ENCODE results near the gene PTPRD. TPM values are rescaled to one million over a fixed set of nuclear protein-coding genes. Genes with fewer than 3 reads are reported as not detected.

The PTPRD gene
- total RNA-seq, 4 donors from 2014 or later, result 19.6 to 78.9 (median 45.6) TPM

DNA sequence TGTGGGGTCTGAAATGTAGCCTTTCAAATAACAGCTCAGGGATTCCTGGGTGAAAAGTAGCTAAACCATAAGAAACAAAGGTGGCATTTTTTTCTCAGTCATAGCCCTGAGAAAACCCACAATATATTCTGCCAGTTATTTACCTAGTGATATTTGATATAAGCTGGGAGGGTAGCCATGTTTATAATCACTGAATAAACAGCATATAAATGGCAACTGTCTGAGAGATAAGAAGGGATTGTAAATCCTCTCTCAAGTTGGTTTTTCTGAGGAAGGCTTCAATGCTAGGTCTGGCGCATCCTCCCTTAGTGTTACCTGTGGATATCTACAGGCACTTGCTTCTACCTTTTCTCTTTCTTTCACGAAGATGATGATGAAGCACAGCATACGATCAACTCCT, 1732.7 kb downstream of the PTPRD start:
- Histone ChIP-seq H3K4me3 (replicated peaks in 1 of 3) (no peak overlapping the region), H3K4me1 (no peaks in the 10 kb centered on the region), H3K27me3 (no peaks in the 10 kb centered on the region), H3K27ac (no peak overlapping the region), H3K36me3 (no peaks in the 10 kb centered on the region), H3K9me3 (no peaks in the 10 kb centered on the region)
- intact Hi-C loops (cut with DNase I), result no loop called here
- DNase-seq, result no peak
- WGBS, 2 donors, result 93 to 96% methylated on average over 3 of the region's 3 CpGs
- TF ChIP-seq POLR2A (IDR thresholded peaks at IDR 0.05) (no peak), CTCF (IDR thresholded peaks at IDR 0.05) (no peak)

DNA sequence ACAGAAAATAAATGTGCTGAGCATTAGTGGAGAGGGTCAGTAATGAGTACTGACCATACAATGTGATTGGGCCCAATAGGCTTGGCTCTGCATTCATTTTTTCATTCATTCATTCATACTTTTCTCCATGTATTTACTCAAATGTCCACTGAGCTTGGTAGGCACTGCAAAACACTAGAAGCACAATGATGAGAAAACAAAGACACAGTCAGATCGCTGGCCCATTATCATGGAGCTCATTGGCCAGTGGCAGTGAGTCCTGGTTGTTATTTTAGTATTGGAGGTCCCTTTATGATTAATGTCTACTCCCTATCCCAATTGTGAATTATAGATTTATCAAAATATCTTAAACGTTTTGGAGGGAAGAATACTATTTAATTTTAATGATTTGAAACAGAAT, 1733.5 kb downstream of the PTPRD start:
- TF ChIP-seq POLR2A (IDR thresholded peaks at IDR 0.05) (no peak), CTCF (IDR thresholded peaks at IDR 0.05) (no peak)
- intact Hi-C loops (cut with DNase I), result no loop called here
- 67 to 78% methylated on average over 2 of the region's 2 CpGs for WGBS, 2 donors
- no peak for DNase-seq
- no peaks in the 10 kb centered on the region for H3K36me3 ChIP-seq
- H3K27ac ChIP-seq, result no peak overlapping the region
- H3K4me1 ChIP-seq, result no peaks in the 10 kb centered on the region
- no peaks in the 10 kb centered on the region for H3K9me3 ChIP-seq
- no peak overlapping the region for H3K4me3 ChIP-seq (replicated peaks in 1 of 3)
- H3K27me3 ChIP-seq, result no peaks in the 10 kb centered on the region

- no peaks in the 10 kb centered on the region for H3K4me1 ChIP-seq
- H3K27me3 ChIP-seq, result no peaks in the 10 kb centered on the region
- WGBS, 2 donors, result 65 to 72% methylated on average over 3 of the region's 3 CpGs
- no peaks in the 10 kb centered on the region for H3K36me3 ChIP-seq
- intact Hi-C loops (cut with DNase I), result no loop called here
- DNase-seq, result no peak
- H3K27ac ChIP-seq, result no peak overlapping the region
- H3K4me3 ChIP-seq (replicated peaks in 1 of 3), result no peak overlapping the region
- TF ChIP-seq CTCF (IDR thresholded peaks at IDR 0.05) (no peak), POLR2A (IDR thresholded peaks at IDR 0.05) (no peak)
- H3K9me3 ChIP-seq, result no peaks in the 10 kb centered on the region
These were observed 1734.9 kb downstream of the PTPRD start for GRCh38 chr9:8877753-8878494.

DNA sequence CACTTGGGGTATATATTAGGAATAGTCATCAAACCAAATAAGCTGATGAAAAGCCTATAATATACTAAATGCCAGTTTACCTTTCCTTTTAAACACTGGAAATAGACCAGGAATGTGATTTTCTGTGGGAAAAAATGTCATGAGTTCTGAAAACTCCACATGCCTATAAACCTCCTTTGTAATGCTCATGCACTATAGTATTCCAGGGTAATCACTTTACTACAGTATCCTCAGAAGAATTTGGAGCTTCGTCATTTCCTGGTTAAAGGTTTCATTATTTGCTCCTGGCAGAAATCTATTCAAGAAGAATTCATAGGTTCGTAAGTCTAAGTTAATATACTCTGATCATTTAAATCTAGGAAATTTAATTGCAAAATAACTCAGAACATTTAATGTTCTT, 1736.5 kb downstream of the PTPRD start:
- no peaks in the 10 kb centered on the region for H3K4me1 ChIP-seq
- no peaks in the 10 kb centered on the region for H3K36me3 ChIP-seq
- no peaks in the 10 kb centered on the region for H3K27me3 ChIP-seq
- 93 to 98% methylated on average over 2 of the region's 2 CpGs for WGBS, 2 donors
- TF ChIP-seq POLR2A (IDR thresholded peaks at IDR 0.05) (no peak), CTCF (IDR thresholded peaks at IDR 0.05) (no peak)
- intact Hi-C loops (cut with DNase I), result no loop called here
- no peak overlapping the region for H3K4me3 ChIP-seq (replicated peaks in 1 of 3)
- no peak overlapping the region for H3K27ac ChIP-seq
- DNase-seq, result no peak
- H3K9me3 ChIP-seq, result no peaks in the 10 kb centered on the region

GRCh38 chr9:8874482-8874881, 1738.3 kb downstream of the PTPRD start:
- no peak overlapping the region for H3K4me3 ChIP-seq (replicated peaks in 1 of 3)
- no peaks in the 10 kb centered on the region for H3K4me1 ChIP-seq
- no peak for TF ChIP-seq CTCF (IDR thresholded peaks at IDR 0.05)
- no peak for TF ChIP-seq POLR2A (IDR thresholded peaks at IDR 0.05)
- H3K9me3 ChIP-seq, result no peaks in the 10 kb centered on the region
- no peak overlapping the region for H3K27ac ChIP-seq
- 94 to 96% methylated on average over 1 of the region's 1 CpG for WGBS, 2 donors
- H3K27me3 ChIP-seq, result no peaks in the 10 kb centered on the region
- intact Hi-C loops (cut with DNase I), result no loop called here
- no peaks in the 10 kb centered on the region for H3K36me3 ChIP-seq
- DNase-seq, result no peak

All from thyroid gland (tissue), 4 donors.